PC-9 (cell line): ENCODE results near the gene ATM. TPM values are rescaled to one million over a fixed set of nuclear protein-coding genes. Genes with fewer than 3 reads are reported as not detected.
"Not testable (repeated sequence)": the region's sequence is repeated elsewhere in the genome, so short reads cannot be mapped to it uniquely, and the experiment has no call there.

ENCODE experiments used
- BruUV-seq: library from RNA; stranded (reverse); fragments of 400-500 nt; replicated peaks from 2 replicates; lab custom pipeline; 2021; lab: Mats Ljungman, UMichigan
- CTCF ChIA-PET: fragments of 300-600 bp; sonication (Branson Sonifier 250); formaldehyde crosslinking; loops from one replicate; lab custom pipeline; 2022; ENCODE audit warnings: antibody characterized with exemption; lab: Charles Lee
- POLR2A ChIA-PET: fragments of 300-600 bp; sonication (Branson Sonifier 250); formaldehyde crosslinking; loops from one replicate; lab custom pipeline; 2022; ENCODE audit warnings: antibody characterized with exemption; ENCODE audit not compliant: unreplicated experiment; lab: Charles Lee
- DNase-seq, 2 experiments: peaks; one replicate each; pipeline versions ENCODE4 v3.0.0 to v3.0.0-alpha.2; 2015 to 2022; ENCODE audit warnings: mixed read lengths in 1 of 2
- H2AFZ ChIP-seq: fragments of 200-600 bp; sonication (generic); 2 replicates; pipeline ENCODE4 v1.8.1; 2017; ENCODE audit warnings: antibody characterized with exemption
- H3F3A ChIP-seq: fragments of 200-600 bp; sonication (generic); 2 replicates; pipeline ENCODE4 v1.8.1; 2017; ENCODE audit warnings: antibody characterized with exemption, mild to moderate bottlenecking, low read depth; ENCODE audit not compliant: insufficient read depth
- H3K27ac ChIP-seq: fragments of 200-600 bp; sonication (generic); 2 replicates; pipeline ENCODE4 v1.6.1; 2016; ENCODE audit warnings: mixed run types
- H3K27me3 ChIP-seq: fragments of 200-600 bp; sonication (generic); 2 replicates; pipeline ENCODE4 v1.6.1; 2016; ENCODE audit warnings: low read depth, mixed run types; ENCODE audit not compliant: insufficient read depth
- H3K36me3 ChIP-seq: fragments of 200-600 bp; sonication (generic); 2 replicates; pipeline ENCODE4 v1.6.1; 2016; ENCODE audit warnings: low read depth, mixed run types
- H3K4me1 ChIP-seq: fragments of 200-600 bp; sonication (generic); replicated peaks from 2 replicates; pipeline ENCODE4 v1.6.1; 2016; ENCODE audit warnings: mixed run types; ENCODE audit not compliant: insufficient read depth
- H3K4me2 ChIP-seq: fragments of 200-600 bp; sonication (generic); 2 replicates; pipeline ENCODE4 v1.6.1; 2017; ENCODE audit warnings: mixed run types
- H3K4me3 ChIP-seq: fragments of 200-600 bp; sonication (generic); 2 replicates; pipeline ENCODE4 v1.6.1; 2016; ENCODE audit warnings: mixed run types
- H3K79me2 ChIP-seq: fragments of 200-600 bp; sonication (generic); 2 replicates; pipeline ENCODE4 v1.6.1; 2017; ENCODE audit warnings: low read depth, mixed run types
- H3K9me2 ChIP-seq: fragments of 200-600 bp; sonication (generic); 2 replicates; pipeline ENCODE4 v1.8.1; 2017; ENCODE audit warnings: mild to moderate bottlenecking; ENCODE audit not compliant: insufficient read depth
- H3K9me3 ChIP-seq: fragments of 200-600 bp; sonication (generic); 2 replicates; pipeline ENCODE4 v1.8.1; 2016; ENCODE audit warnings: low read depth; ENCODE audit not compliant: insufficient read depth
- H4K20me1 ChIP-seq: fragments of 200-600 bp; sonication (generic); 2 replicates; pipeline ENCODE4 v1.8.1; 2017; ENCODE audit not compliant: insufficient read depth
- CTCF ChIP-seq: fragments of 200-600 bp; sonication (generic); conservative IDR thresholded peaks from 2 replicates; pipeline ENCODE4 v1.6.1; 2017; ENCODE audit warnings: mixed run types, antibody characterized with exemption, mild to moderate bottlenecking, moderate library complexity
- EZH2 ChIP-seq: fragments of 200-600 bp; sonication (generic); IDR thresholded peaks from 2 replicates; pipeline ENCODE4 v1.8.0; 2017; ENCODE audit warnings: antibody characterized with exemption, low read depth
- intact Hi-C: fragments of 100-400 bp; cut with micrococcal nuclease; formaldehyde crosslinking; loops from one replicate; pipeline ENCODE4 v1.10.0; 2022; ENCODE audit not compliant: unreplicated experiment
- total RNA-seq: library from RNA; stranded (reverse); gene quantifications from 2 replicates; pipeline ENCODE4 v1.2.3, GENCODE V29; 2021

The ATM gene
- total RNA-seq, 1 experiment from 2014 or later = 36.3 TPM

GRCh38 chr11:108405706-108406105 lies 182.8 kb downstream of the ATM start:
- POLR2A ChIA-PET = no interaction called here

GRCh38 chr11:108414958-108415357 lies 192.1 kb downstream of the ATM start:
- POLR2A ChIA-PET = no interaction called here
- peak in 1 of 2 experiments; percentile 20 for DNase-seq
- intact Hi-C loops = no loop called here
- H3K4me3 ChIP-seq = no peak overlapping the region
- no peak overlapping the region for H3K4me2 ChIP-seq
- no peak overlapping the region for H3K27ac ChIP-seq
- H3F3A ChIP-seq = no peaks in the 10 kb centered on the region
- no peaks in the 10 kb centered on the region for H4K20me1 ChIP-seq
- H3K4me1 ChIP-seq = no peaks in the 10 kb centered on the region
- no TSS peak for BruUV-seq
- H3K79me2 ChIP-seq = no peaks in the 10 kb centered on the region
- H3K9me3 ChIP-seq = no peaks in the 10 kb centered on the region
- TF ChIP-seq EZH2 (no peak), CTCF (no peak)
- CTCF ChIA-PET = no interaction called here
- 0 out of 2 replicates have a peak, but pooled peaks cover 3% of the 10 kb centered on the region for H3K9me2 ChIP-seq
- H3K27me3 ChIP-seq = no peaks in the 10 kb centered on the region
- no peak overlapping the region for H2AFZ ChIP-seq
- no peaks in the 10 kb centered on the region for H3K36me3 ChIP-seq

More at GRCh38 chr11:108405706-108406105, 182.8 kb downstream of the ATM start:
- H3K4me1 ChIP-seq = no peaks in the 10 kb centered on the region
- DNase-seq = peak in 1 of 2 experiments; percentile 54
- H3K36me3 ChIP-seq = no peaks in the 10 kb centered on the region
- peaks cover 4% of the 10 kb centered on the region; the same call in 1 of the 2 replicates for H3K9me2 ChIP-seq
- BruUV-seq = no TSS peak
- intact Hi-C loops = no loop called here
- H3K4me2 ChIP-seq = no peak overlapping the region
- no peak overlapping the region for H3K27ac ChIP-seq
- H3F3A ChIP-seq = no peaks in the 10 kb centered on the region
- H3K79me2 ChIP-seq = no peaks in the 10 kb centered on the region
- no peaks in the 10 kb centered on the region for H4K20me1 ChIP-seq
- no peak overlapping the region for H2AFZ ChIP-seq
- H3K4me3 ChIP-seq = no peak overlapping the region
- H3K27me3 ChIP-seq = no peaks in the 10 kb centered on the region
- CTCF ChIA-PET = no interaction called here
- TF ChIP-seq EZH2 (no peak), CTCF (no peak)
- no peaks in the 10 kb centered on the region for H3K9me3 ChIP-seq

GRCh38 chr11:108417551-108417950 lies 194.7 kb downstream of the ATM start:
- H3K4me3 ChIP-seq, H2AFZ ChIP-seq, CTCF ChIA-PET, H3K4me2 ChIP-seq, H3K9me3 ChIP-seq, H3K4me1 ChIP-seq, H3F3A ChIP-seq, H4K20me1 ChIP-seq, POLR2A ChIA-PET, intact Hi-C loops, H3K9me2 ChIP-seq, H3K36me3 ChIP-seq, H3K27ac ChIP-seq, BruUV-seq, H3K79me2 ChIP-seq, DNase-seq, H3K27me3 ChIP-seq: not testable (repeated sequence)
- TF ChIP-seq CTCF = peak; percentile 49; the same call in 1 of the 2 replicates

Other genes with a start within 250 kb of the ATM start
- gene CUL5, start 214.2 kb upstream of the ATM start, total RNA-seq = 34.3 and 39.4 TPM in 2 replicates
- 31.8 and 34.4 TPM in 2 replicates for gene ACAT1, start 101.5 kb upstream of the ATM start, total RNA-seq
- gene NPAT, start 429 bp upstream of the ATM start, total RNA-seq = 10.4 and 18.6 TPM in 2 replicates
- gene C11orf65, start 244.5 kb downstream of the ATM start, total RNA-seq = 1.7 and 1.9 TPM in 2 replicates